Erythroblast (primary cell): ENCODE data around the gene CD58.

Source experiments
- GATA1 ChIP-seq: IDR thresholded peaks from 2 replicates; pipeline ENCODE4 v1.6.1; 2011; ENCODE audit warnings: low read depth, mild to moderate bottlenecking, control low read depth, low read length, moderate library complexity
- POLR2A ChIP-seq: IDR thresholded peaks from 2 replicates; pipeline ENCODE4 v1.6.1; 2011; ENCODE audit warnings: mild to moderate bottlenecking, low read length

- no peak for TF ChIP-seq POLR2A
- no peak for TF ChIP-seq GATA1
Observed at GRCh38 chr1:116564426-116564825, 6.4 kb downstream of the CD58 start.
